HG02981 (cell line): Measurements from ENCODE around the gene MAP3K13.
A peak's percentile ranks its signal among the peaks of the same experiment; 100 is the strongest.
"Not testable (repeated sequence)": the region's sequence is repeated elsewhere in the genome, so short reads cannot be mapped to it uniquely, and the experiment has no call there.

ENCODE experiments used
- ATAC-seq: cut with Tn5 transposase; IDR thresholded peaks from one replicate; pipeline ENCODE4 v1.9.1; 2021; ENCODE audit warnings: mild to moderate bottlenecking, moderate library complexity; ENCODE audit not compliant: unreplicated experiment

The MAP3K13 gene

DNA sequence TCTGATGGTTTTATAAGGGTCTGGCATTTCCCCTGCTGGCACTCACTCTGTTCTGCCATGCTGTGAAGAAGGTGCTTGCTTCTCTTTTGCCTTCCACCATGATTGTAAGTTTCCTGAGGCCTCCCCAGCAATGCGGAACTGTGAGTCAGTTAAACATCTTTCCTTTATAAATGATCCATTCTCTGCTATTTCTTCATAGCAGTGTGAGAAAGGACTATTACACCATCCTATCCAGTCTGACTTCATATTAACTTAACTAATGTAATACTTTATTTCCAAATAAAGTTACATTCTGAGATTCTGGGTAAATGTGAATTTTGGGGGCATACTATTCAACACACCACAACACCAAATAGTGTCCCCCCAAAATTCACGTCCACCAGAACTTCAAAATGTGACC is 22.2 kb upstream of the MAP3K13 start:
- no peak for ATAC-seq

DNA sequence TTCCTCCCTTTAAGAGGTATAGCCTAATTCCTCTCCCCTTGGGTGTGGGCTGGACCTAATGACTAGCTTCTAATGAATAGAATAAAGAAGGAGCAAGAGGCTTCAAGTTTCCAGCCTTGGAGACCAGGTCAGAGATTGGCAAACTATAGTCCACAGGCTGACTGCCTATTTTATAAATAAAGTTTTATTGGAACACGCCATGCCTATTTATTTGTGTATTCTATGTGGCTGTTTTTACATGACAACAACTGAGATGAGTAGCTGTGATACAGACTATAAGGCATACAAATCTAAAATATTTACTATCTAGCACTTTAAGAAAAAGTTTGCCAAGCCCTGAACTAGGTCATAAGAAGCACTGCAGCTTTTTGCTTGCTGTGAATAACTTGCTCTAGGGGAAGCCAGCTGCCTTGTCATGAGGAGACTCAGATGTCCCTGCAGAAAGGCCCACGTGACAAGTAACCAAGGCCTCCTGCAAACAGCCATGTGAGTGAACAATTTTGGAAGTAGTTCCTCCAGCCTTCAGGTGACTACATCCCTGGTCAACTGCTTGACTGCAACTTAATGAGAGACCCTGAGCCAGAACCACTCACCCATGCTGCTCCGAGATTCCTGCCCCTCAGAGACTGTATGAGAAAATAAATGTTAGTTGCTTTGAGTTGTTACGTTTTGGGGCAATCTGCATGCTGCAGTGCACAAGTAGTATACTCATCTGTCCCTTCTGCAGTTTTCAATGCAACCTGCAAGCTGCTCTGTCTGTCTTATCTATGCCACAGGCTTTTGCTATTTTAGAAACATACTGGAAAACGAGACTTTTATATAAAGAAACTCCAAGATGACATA is 21.1 kb upstream of the MAP3K13 start:
- no peak for ATAC-seq

DNA sequence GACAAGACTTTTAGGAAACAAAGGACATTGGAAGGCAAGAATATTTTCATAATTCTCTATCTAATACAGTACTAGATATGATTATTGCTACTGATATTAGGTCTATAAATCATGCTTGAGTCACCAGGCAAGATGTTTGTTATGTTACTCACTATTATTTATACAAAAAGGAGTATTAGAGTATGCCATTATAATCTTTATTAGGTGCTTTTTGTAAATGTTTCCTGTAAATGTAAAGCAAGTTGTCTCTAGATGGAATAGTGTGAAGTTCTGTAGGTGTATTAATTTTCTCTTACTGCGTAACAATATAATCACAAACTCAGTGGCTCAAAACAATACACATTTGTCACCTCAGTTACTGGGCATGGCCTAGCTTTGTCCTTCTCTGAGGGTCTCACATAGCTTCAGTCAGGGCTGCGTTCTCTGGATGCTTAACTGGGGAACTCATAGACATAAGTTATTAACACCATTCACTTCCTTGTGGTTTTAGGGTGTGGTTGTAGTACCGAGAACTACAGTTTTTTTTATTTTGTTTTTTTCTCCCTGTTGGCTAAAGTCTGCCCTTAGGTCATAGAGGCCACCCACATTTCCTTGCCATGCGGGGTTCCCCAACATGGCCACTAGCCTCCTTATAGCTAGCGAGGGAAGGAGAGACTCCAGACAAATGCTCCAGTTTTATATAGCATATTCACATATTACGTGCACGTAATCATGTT is 20.3 kb upstream of the MAP3K13 start:
- ATAC-seq: no peak

DNA sequence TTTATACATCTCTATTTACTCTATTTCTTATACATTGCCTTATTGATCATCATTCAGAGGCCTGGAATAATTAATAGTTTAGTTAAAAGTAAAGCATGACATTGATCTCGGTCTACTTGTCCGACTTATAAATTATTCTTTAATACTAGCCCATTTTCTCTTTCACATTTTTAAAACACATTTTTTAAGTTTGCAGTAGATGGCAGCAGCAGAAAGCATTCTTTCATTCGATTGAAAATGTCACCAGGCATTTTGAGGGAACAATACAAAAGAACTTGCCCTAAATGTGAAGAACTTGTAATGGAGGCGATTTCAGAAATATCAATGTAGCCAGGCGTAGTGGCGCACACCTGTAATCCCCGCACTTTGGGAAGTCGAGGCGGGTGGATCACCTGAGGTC is 15.5 kb upstream of the MAP3K13 start:
- ATAC-seq: no peak

DNA sequence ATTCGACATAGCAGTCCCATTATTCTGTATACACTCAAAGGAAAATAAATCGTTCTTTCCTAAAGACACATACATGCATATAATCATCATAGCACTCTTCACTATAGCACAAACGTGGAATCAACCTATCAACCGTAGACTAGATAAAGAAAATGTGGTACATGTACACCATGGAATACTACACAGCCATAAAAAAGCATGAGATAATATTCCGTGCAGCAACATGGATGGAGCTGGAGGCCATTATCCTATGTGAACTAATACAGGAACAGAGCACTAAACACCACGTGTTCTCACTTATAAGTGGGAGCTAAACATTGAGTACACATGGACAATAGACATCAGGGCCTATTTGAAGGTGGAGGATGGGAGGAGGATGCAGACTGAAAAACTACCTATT is 12.1 kb upstream of the MAP3K13 start:
- ATAC-seq: no peak

DNA sequence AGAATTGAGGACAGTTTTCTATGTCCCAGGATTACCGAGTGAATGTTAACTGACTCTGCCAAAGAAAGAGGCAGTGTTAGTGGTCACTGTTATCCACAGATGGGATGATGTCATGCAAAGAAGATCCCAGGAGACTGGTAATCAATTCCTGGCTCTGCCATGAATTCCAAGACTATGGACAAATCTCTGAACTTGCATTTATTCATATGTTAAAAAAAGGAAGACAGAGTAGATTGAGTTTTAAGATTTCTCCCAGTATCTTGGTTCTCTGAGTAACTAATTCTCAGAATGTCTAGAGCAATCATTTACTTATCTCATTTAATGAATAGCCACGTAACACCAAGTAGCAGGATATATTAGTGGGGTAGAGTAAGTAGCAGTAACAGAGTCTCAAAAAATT is 11.5 kb upstream of the MAP3K13 start:
- no peak for ATAC-seq

DNA sequence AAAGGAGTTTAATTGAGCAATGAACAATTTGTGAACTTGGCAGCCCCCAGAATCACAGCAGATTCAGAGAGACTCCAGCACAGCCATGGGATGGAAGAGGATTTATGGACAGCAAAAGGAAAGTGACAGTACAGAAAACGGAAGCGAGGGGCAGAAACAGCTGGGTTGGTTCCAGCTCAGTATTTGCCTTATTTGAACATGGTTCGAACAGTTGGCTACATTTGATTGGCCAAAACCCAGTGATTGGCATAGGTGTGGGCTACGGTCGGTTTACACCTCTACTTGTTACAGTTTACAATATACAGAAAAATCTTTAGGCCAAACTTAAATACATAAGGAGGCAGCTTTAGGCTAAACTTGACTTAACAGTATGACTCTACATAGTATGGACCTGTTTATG is 9.7 kb upstream of the MAP3K13 start:
- ATAC-seq: no peak

DNA sequence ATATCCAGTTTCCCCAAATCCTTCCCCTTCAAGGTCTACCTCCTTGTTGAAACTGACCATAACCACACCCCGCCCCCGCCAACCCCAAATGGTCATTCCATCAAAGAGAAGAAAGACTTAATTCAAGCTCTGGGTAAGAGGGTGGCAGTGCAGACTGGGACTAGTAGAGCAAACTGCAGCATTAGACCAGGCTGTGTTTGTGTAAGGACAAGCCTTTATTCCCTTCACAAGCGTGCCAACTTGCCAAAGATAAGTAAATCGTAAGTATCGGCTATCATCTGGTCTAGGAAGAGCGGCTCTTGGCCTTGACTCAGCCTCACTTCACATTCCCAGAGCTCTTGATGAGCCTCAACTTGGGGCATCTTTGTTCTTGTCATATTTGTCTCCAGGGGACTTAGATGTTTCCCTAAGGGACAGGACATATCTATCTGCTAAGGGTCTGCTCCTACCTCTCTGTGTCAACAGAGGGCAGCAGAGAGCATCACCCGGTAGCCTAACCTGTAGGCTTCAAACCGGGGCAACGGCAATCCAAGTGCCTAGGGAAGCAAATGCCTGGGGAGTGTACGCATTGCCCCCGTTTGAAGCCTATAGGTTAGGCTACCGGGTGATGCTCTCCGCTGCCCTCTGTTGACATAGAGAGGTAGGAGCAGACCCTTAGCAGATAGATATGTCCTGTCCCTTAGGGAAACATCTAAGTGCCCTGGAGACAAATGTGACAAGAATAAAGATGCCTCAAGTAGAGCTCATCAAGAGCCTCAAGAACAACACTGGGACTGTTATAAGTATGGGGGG is 8.9 kb upstream of the MAP3K13 start:
- peak; percentile 99 for ATAC-seq

DNA sequence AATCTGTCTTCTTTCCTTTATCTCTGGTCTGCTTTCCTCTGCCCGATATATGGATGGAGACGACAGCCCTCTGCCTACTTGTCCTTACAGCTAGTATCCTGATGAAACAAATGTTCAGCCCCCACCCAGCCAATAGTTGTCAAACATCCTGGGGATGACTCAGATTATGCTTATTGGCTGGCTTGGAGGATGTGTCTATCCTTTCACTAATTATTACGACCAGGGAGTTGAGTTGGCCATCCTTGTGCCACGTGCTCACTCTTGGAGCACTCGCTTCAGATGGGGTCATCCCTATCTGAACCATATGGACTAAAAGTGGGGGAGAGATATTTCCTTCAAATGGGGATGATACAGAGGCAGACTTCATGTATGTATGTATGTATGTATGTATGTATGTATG is 6.4 kb upstream of the MAP3K13 start:
- ATAC-seq: no peak

DNA sequence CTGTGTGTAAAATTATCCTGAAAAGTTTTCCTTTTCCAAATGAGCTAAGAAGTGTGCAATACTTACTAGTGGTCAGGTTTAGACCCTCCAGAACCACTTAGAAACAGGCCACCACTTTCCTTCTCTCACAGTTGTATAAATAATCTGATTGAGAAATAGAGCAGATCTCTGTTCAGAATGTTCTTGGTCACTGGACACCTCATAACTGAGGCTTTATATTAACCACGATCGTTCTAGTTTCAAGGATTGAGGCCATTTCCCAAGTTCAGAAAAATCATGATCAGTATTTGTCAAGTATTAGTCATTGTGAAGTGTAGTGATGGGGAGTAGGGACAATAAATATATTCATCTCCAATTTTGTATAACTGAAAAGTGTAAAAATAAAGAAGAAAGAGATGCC is 1.0 kb upstream of the MAP3K13 start:
- no peak for ATAC-seq

DNA sequence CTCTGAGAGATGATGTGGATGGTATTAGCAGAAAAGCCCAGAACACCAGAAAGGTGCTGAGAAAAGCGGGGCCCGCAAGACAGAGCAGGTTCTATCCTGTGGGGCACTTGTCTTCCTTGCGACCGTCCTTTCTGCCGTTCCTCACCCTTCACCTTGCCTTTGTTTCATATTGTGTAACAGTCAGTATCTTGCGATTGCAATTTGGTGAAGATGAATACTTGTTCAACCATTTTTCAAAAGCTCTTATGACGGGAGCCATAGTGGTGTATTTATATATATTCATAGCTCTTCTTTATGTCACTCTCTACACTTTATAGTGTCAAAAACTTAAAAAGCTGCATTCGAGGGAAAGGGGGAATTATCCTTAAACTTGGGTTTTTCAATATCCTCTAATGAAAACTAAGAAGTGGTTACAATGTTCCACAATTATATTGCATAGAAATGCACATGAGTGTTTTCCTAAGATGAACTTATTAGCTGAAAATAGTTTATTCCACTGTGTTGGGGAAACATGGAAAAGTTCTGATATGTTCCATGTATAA is 797 bp downstream of the MAP3K13 start:
- ATAC-seq: peak; percentile 24

DNA sequence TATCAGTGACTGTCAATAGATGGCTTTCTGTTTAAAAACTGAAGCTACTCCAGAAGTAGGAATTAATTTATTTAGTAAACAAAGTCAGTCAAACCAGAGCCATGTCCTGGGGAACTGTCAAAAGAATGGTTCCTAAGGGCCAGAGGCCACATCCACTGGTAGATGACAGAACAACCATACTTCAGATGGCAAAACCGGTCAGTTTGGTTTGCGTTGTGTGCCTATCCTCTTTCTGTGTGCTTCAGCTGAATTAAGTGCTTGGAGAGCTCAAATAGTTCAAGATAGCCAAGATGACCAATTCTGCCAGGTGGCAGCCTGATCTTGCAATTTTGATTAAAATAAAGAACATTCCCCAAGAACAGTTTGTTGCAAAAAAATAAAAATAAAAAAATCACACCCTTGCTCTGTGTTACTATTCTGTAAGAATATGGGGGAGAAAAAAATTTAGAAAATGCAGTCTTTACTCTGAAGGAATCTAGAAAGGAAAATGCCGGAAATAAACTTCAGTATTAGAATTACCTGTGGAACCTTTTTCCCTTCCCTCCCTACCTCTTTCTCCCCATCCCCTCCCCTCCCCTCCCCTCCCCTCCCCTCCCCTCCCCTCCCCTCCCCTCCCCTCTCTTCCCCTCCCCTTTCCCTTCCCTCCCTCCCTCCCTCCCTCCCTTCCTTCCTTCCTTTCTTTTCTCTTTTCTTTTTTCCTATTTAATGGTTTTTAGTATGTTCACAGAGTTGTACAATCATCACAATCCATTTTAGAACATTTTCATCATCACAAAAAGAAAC is 2.5 kb downstream of the MAP3K13 start:
- no peak for ATAC-seq

DNA sequence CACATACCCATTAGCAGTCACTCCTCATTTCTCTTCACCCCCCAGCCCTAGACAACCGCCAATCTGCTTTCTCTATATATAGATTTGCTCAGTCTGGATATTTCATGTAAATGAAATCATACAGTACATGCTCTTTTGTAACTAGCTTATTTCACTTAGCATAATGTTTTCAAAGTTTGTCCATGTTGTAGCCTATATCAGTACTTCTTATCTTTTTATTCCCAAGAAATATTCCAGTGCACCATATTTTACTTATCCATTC is 3.1 kb downstream of the MAP3K13 start:
- ATAC-seq: no peak

DNA sequence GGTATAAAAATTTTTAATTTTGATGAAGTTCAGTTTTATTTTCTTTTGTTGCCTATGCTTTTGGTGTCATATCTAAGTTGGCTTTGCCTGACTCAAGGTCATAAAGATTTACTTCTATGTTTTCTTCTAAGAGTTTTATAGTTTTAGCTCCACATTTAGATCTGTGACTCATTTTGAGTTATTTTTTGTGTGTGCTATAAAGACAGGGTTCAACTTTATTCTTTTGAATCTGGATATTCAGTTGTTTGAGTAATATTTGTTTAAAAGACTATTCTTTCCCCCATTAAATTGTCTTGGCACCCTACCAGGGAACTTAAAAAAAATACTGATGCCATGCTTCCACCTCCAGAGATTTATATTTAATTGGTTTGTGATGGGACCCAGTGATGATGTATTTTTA is 4.0 kb downstream of the MAP3K13 start:
- no peak for ATAC-seq

DNA sequence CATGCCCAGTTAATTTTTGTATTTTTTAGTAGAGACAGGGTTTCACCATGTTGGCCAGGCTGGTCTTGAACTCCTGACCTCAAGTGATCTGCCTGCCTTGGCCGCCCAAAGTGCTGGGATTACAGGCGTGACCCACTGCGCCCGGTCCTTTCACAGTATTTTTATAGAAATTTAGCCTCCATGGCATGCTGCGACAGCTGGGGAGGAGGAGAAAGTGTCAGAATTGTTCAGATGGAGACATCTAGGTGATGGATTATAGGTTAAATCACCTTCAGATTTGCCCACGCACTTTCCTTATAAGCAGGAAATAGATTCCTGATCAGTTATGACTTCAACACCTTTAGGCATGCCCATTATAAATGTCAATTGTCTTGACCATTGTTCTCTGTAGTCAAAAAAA is 7.4 kb downstream of the MAP3K13 start:
- ATAC-seq: not testable (repeated sequence)

DNA sequence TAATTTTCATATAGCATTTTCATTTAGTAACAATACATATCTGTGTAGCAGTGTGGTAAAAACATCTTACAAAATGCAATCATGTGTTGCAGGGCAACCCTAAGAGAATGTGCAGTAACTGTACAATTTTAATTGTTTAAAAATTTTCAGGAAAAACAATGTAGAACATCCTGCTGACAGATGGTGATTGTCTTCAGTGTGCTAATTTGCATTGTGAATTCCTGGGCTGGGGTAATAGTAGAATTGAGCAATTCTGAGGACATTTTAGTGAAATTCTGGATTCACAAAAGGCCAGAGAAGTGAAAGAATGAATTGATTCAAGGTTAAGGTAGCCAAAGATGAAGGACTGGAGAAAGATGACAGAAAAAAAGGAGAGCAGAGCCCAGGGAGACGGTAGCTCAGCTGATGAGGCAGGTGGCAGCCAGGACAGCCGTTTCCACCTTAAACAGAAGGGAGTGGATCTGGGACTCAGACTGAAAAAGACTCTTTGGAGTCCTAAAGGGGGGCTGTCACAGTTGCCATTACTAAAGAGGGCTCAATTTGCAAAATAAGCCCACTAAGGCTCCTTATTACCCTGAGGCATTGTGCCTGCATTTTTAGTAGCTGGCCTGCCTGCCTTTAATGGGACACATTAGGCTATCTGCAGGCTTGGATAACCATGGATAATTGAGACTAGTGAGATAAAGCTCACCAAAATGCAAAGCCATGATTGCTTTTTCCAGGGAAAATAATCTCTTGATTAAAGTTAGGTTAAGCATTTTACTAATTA is 8.6 kb downstream of the MAP3K13 start:
- ATAC-seq: no peak

DNA sequence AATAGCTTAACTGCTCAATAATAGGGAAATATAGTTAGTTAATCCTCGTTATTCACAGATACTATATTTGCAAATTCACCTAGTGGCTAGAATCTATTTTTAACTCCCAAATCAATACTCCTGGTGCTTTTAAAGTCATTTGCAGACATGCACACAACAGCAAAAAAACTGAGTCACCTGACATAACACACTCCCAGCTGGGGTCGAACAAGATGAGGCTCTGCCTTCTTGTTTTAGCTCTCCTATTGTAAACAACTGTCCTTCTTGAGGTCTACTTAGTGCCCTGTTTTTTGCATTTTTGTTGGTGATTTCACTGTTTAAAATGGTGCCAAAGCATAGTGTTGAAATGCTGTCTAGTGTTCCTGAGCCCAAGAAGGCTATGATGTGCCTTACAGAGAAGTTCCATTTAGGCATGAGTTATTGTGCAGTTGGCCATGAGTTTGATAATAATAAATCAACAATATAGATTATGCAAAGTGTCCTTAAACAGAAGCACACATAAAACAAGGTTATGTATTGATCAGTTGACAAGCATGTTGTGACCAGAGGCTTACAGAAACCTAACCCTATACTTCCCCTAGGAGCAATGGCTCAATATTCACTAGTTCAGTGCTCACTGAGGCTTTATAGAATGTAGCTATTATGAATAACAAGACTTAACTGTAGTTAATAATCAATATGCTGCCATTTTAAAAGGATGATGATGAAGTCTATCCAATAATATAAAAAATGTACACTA is 18.6 kb downstream of the MAP3K13 start:
- no peak for ATAC-seq

DNA sequence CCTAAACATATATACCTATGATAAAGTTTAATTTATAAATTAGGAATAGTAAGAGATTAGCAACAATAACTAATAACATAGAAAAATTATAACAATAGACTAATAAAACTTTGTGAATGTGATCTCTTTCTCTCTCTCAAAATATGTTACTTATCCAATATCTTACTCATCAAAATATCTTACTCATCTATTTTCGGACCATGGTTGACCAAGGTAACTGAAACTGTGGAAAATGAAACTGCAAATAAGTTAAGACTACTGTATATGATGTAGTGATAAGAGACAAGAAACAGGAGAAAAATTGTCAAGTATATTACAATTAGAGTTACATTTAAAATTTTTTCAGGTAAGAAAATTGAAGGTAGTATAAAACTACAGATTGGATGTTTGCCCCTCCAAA is 19.2 kb downstream of the MAP3K13 start:
- ATAC-seq: peak; percentile 47

DNA sequence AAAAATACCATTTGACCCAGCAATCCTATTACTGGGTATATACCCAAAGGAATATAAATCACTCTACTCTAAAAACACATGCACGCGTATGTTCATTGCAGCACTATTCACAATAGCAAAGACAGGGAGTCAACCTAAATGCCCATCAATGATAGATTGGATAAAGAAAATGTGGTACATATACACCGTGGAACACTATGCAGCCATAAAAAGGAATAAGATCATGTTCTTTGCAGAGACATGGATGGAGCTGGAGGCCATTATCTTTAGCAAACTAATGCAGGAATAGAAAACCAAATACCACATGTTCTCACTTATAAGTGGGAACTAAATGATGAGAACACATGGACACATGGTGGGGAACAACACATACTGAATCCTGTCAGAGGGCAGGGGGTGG is 23.6 kb downstream of the MAP3K13 start:
- ATAC-seq: not testable (repeated sequence)
